RWPE1 (cell line): ENCODE results near the gene CALU.
A peak's percentile ranks its signal among the peaks of the same experiment; 100 is the strongest.

Source experiments
- CTCF ChIA-PET: fragments of 350-600 bp; sonication (Branson Sonifier 250); formaldehyde crosslinking; extraction: SDS; loops from one replicate; lab custom pipeline; 2021; lab: Yijun Ruan, JAX
- POLR2A ChIA-PET: fragments of 400-600 bp; formaldehyde crosslinking; extraction: SDS; loops from one replicate; lab custom pipeline; 2020; ENCODE audit warnings: antibody characterized with exemption; ENCODE audit not compliant: low non-redundant PET; lab: Yijun Ruan, JAX
- DNase-seq: peaks from one replicate; pipeline ENCODE4 v3.0.0; 2012; ENCODE audit warnings: low spot score
- H3K27ac ChIP-seq: fragments of 450-650 bp; 2 replicates; pipeline ENCODE4 v1.5.1; 2017
- TF ChIP-seq, protein P1 (sequence below): fragments of 450-650 bp; conservative IDR thresholded peaks from 2 replicates; pipeline ENCODE4 v1.5.1; 2017; ENCODE audit warnings: low read depth, mild to moderate bottlenecking

Gene CALU

DNA sequence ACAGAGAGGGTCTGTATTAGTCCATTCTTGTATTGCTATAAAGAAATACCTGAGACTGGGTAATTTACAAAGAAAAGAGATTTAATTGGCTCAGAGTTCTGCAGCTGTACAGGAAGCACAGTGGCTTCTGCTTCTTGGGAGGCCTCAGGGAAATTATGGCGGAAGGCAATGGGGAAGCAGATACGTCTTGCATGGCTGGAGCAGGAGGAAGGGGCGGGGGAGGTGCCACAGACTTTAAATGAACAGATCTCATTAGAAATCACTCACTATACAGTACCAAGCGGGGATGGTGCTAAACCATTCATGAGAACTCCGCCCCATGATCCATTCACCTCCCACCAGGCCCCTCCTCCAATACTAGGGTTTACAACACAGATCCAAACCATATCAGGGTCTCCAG is 3.7 kb upstream of the CALU start:
- ChIA-PET CTCF (no interaction called here), POLR2A (no interaction called here)
- H3K27ac ChIP-seq = no peak overlapping the region
- DNase-seq = no peak
- TF ChIP-seq, protein P1, sequence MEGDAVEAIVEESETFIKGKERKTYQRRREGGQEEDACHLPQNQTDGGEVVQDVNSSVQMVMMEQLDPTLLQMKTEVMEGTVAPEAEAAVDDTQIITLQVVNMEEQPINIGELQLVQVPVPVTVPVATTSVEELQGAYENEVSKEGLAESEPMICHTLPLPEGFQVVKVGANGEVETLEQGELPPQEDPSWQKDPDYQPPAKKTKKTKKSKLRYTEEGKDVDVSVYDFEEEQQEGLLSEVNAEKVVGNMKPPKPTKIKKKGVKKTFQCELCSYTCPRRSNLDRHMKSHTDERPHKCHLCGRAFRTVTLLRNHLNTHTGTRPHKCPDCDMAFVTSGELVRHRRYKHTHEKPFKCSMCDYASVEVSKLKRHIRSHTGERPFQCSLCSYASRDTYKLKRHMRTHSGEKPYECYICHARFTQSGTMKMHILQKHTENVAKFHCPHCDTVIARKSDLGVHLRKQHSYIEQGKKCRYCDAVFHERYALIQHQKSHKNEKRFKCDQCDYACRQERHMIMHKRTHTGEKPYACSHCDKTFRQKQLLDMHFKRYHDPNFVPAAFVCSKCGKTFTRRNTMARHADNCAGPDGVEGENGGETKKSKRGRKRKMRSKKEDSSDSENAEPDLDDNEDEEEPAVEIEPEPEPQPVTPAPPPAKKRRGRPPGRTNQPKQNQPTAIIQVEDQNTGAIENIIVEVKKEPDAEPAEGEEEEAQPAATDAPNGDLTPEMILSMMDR = no peak

DNA sequence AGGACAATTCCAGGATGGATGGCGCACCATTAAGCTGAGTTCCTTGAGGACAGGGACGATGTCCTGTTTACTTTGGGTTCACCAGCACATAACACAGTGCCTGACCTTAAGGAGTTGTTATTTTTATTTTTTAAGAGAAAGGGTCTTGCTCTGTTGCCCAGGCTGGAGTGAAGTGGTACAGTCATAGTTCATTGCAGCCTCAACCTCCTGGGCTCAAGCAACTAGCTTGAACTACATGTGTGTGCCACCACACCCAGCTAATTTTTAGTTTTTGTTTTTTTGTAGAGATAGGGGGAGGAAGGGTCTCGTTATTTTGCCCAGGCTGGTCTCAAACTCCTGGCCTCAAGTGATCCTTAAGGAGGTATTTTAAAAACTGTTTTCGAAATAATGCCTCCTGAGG is 1.7 kb upstream of the CALU start:
- H3K27ac ChIP-seq = no peak overlapping the region
- ChIA-PET POLR2A (no interaction called here), CTCF (no interaction called here)
- no peak for DNase-seq
- TF ChIP-seq, protein P1 = no peak

DNA sequence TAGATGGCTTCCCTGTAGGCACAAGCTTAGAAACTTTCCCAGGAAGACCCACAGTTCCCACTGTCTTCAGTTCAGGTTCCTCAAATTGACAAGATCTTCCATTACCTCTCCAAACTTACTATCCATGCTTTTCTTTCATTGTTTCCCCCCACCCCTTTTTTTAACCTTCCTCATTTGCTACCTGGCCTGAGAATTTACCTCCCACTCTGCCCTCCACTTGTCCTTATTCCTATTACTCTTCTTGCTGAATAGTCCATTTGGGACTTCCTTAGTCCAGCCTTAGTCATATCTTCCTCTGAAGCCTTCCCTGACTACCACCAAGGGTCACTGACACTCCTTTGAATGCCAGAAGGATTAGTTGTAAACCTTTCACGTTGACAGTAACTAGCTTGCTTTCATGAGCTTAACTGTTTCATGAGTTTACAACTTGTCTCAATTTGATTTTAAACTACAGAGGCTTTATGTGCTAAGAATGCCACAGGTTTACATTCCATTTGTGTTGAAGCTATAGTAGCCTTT is 1.2 kb upstream of the CALU start:
- H3K27ac ChIP-seq = no peak overlapping the region
- TF ChIP-seq, protein P1 = no peak
- DNase-seq = peak; percentile 52
- CTCF ChIA-PET = no interaction called here
- POLR2A ChIA-PET = no interaction called here

DNA sequence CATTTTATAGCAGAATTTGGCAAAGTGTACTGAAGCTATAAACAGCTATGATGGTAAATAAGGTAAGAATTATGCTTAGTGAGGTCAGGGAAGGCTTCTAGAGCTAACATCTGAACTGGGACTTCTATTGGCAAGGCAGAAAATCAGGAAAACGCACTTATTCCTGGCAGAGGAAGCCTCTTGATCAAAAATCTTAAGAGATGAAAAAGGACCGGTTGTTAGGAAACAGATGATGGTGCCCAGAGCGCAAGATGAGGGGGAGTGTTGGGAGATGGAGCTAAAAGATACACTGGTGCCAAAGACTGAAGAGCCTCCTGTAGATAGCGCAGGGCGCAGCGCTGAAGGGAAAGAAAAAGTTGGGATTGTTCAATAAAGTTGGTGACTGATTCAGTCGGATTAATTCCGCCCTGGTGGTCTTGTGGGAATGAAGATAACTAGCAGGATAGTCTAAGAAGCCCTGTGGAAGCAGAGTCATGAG is 550 bp upstream of the CALU start:
- peak overlapping the region; percentile 91 for H3K27ac ChIP-seq
- ChIA-PET CTCF (interaction anchor here (0.8 kb wide), 1 partner anchor 72 kb away, joined by 3 read pairs; no protein-coding TSS in a partner anchor), POLR2A (no interaction called here)
- DNase-seq = no peak
- TF ChIP-seq, protein P1 = no peak

DNA sequence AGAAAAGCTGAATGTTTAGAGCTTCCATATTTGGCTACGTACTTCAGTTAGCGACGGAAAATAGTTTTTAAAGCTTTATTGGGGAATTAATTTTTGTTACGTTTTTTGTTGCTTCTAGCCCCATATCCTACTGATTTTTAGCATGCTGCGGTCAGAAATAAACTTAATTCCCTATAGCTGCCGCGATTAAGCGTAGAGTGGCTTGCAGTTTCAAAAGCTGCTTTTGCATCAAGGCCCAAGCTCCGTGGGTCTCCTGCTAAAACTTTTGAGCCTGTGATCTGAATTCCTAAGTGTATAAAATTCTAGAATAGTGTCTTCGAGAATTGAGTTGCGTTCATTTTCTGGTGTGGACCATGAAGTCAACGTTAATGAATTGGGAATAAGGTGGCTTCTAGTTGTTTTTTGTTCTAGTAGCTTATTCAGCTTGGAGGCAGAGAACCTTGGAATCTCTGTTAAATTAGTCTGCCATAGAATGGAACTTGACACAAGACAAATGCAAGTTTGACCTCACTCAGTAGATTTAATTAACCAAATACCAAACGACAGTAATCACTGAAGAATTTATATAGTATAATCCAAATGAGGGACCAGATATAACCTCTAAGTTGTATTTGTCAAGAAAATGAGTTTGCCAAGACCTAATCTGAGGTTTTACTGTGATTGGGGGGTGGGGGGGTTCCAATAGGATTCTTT is 977 bp downstream of the CALU start:
- ChIA-PET CTCF (interaction anchor here (0.7 kb wide), 1 partner anchor 124 kb away, joined by 3 read pairs; no protein-coding TSS in a partner anchor), POLR2A (no interaction called here)
- peak overlapping the region; percentile 91 for H3K27ac ChIP-seq
- TF ChIP-seq, protein P1 = no peak
- no peak for DNase-seq

DNA sequence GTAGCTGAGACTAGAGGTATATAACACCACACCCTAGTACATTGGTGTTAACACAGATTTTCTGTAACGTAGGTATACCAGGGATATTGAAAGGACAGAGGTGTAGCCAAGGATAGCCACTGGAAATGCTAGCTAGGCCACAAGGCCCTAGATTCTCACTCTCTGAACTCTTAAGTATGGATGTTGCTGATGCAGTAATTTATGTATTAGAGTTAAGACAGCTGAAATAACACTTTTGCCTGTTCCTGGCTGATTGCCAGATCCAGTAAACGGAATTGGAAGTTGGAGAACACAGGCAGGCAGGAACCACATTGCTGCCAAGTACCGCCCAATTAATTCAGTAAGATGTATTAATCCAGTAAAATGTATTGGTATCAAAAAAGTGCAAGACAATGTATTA is 1.8 kb downstream of the CALU start:
- no peak overlapping the region for H3K27ac ChIP-seq
- POLR2A ChIA-PET = no interaction called here
- CTCF ChIA-PET = no interaction called here
- TF ChIP-seq, protein P1 = no peak
- DNase-seq = no peak
